A549 treated with AZD9567 at 1 μM for 4 hours (cell line): ENCODE data around the gene DNAJC2. TPM values are rescaled to one million over a fixed set of nuclear protein-coding genes. Genes with fewer than 3 reads are reported as not detected.

Source experiments
- total RNA-seq: library from RNA; stranded (reverse); fragments of 200-300 nt; extraction: Qiagen RNA extraction; gene quantifications from 5 replicates; pipeline ENCODE4 v1.2.3, GENCODE V29; 2022; ENCODE audit not compliant: insufficient read depth

Gene DNAJC2, protein sequence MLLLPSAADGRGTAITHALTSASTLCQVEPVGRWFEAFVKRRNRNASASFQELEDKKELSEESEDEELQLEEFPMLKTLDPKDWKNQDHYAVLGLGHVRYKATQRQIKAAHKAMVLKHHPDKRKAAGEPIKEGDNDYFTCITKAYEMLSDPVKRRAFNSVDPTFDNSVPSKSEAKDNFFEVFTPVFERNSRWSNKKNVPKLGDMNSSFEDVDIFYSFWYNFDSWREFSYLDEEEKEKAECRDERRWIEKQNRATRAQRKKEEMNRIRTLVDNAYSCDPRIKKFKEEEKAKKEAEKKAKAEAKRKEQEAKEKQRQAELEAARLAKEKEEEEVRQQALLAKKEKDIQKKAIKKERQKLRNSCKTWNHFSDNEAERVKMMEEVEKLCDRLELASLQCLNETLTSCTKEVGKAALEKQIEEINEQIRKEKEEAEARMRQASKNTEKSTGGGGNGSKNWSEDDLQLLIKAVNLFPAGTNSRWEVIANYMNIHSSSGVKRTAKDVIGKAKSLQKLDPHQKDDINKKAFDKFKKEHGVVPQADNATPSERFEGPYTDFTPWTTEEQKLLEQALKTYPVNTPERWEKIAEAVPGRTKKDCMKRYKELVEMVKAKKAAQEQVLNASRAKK
- total RNA-seq, result 33.2 to 41.5 TPM (median 38.2 TPM) in 5 replicates

DNA sequence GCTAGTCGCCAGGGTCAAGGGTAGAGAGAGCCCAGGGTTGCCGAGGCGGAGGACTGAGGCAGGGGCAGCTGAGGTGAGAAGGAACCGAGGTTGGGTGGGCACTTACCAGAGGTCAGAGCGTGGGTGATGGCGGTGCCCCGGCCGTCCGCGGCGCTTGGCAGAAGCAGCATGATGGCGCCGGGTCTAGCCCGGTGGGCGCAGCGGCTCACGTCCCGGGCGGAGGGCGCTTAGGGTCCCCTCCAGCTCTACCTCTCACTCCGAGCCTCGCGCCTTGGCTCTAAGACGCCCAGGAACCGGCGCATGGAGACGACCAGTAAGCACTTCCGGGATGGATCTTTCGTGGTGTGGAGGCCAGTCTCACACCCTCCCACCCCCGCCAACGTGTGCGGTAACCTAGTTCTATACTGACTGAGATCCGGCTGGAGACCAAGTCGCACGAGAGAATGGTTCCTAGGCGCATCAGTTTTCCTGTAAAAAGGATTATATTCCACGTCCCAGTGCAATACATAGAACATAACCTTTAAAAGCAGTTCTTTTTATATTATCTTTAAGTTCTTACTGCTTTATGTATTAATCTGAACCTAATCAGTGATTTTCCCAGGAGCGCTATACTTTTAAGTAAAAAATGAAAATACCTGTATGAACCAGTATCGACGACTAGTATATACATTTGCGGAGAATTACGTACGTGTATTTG is at the start of gene DNAJC2:
DNAJC2 (minus strand) TSS at position 315 of the 697 bp plus-strand sequence; CDS start at position 170, 145 bp downstream.

DNA sequence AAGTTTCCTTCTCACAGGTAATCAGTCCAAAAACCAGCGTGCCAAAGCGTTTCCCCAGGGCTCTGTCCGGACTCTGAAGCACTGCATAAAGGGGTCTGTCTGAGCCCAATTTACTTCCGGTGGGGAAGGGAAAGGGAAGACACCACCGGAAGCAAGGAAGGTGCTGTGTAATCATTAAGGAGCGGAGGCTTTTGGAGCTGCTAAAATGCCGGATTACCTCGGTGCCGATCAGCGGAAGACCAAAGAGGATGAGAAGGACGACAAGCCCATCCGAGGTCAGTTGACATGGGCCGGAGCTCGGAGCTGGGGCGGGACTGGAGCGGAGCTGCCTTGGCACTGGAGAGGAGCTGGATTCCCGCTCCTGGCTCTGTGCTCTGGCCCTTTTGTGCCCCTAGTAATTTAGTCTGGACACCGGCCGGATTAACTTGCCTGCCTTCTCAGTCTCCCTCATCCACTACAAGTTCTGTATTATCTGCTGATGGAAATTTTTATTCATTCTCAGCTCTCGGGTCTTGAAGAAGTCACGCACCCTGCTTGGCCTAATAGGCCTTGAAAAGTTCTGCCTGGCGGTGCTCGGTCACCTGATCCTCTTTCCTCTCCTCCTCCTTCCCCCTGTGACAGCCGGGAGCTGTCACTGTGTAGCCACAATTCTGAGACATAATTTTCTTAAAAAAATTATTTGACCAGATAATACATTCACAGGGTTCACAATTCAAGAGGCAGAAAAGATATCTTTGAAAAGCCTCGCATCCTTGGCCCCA is 3.1 kb upstream of the DNAJC2 start, which contains the start of gene PSMC2:
PSMC2 (plus strand) TSS at position 137 of the 761 bp plus-strand sequence; CDS start at position 206, 69 bp downstream.

DNA sequence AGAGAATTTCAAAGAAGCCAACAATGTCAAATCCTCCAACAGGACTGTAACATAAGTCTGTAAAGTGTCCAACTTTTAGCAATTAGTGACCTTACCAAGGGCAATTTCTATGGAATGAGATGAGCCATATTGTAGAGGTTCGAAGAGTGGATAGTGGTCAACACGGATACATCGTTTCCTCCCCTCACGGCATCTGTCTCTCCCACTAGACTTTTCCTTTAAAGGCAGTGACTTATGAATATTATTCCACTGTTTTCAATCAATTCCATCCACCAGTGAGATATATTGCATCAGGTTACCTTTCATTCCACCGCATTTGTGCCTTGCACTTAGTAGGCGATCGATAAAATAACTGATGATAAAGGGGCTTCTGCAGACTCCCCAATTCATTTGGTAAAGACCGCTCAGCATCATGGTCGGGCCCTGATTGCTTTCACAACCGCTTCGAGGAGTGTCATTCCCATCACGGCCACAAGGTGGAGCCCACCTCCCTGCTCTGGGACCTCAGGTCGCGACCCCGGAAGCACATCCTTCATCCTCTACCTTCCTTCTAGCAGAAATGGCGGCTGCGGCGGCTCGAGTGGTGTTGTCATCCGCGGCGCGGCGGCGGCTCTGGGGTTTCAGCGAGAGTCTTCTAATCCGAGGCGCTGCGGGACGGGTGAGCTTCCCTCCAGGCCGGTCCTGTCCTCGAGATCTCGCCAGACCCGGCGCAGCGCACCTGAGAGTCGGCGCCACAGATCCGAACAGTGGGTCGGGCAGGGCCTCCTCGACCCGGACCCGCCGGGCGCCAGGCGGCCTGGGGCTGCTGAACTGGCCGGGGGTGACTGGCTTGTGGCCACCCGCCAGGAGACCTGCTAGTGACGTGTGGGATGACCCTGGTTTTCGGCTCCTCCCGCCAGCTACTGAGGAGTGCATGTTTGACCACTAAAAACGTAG is 47.4 kb downstream of the DNAJC2 start, which contains the start of gene PMPCB:
PMPCB (plus strand) TSS at position 535 of the 936 bp plus-strand sequence; CDS start at position 560, 25 bp downstream.

Other genes with a start within 250 kb of the DNAJC2 start
- gene NAPEPLD, start 195.7 kb downstream of the DNAJC2 start, total RNA-seq, result 2.7 to 4.8 TPM (median 4.2 TPM) in 5 replicates
- 62.4 to 94.3 TPM (median 67.0 TPM) in 5 replicates for gene PMPCB, start 47.3 kb downstream of the DNAJC2 start, total RNA-seq
- 152 to 180 TPM (median 156 TPM) in 5 replicates for gene PSMC2, start 2.9 kb upstream of the DNAJC2 start, total RNA-seq
- gene SLC26A5, start 101.4 kb upstream of the DNAJC2 start, total RNA-seq, result not detected in 5 replicates